HepG2 (cell line): ENCODE results near the gene KLHL28.

Experiments used
- TF ChIP-seq, protein P1 (sequence below): IDR thresholded peaks from 2 replicates; pipeline ENCODE4 v1.6.1; 2016; ENCODE audit warnings: low read depth, control low read depth
- TF ChIP-seq, protein P2 (sequence below): sonication (generic); IDR thresholded peaks from 2 replicates; pipeline ENCODE4 v1.6.1; 2016; ENCODE audit warnings: low read depth, borderline replicate concordance

DNA sequence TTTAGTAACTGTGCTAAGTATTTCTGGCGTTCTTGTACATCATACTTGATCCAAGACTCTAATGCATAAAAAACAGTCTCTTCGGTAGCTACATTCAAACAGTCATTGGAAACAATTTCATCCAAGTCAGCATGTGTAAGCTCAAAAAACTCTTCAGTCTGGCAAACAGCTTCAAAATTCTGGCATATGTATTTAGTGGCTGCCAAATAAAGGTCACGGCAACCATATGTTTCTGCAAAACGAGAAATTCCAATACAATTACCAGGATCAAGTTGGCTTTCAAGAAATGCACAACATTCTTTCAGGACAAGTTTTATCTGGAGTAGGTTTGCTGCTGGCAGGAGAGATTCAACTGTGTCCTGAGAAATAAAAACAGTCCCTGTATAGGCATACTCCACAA lies 16.5 kb downstream of the KLHL28 start:
- TF ChIP-seq, protein P1, sequence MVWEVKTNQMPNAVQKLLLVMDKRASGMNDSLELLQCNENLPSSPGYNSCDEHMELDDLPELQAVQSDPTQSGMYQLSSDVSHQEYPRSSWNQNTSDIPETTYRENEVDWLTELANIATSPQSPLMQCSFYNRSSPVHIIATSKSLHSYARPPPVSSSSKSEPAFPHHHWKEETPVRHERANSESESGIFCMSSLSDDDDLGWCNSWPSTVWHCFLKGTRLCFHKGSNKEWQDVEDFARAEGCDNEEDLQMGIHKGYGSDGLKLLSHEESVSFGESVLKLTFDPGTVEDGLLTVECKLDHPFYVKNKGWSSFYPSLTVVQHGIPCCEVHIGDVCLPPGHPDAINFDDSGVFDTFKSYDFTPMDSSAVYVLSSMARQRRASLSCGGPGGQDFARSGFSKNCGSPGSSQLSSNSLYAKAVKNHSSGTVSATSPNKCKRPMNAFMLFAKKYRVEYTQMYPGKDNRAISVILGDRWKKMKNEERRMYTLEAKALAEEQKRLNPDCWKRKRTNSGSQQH (CRISPR knock-in tag), result no peak
- TF ChIP-seq, protein P2, sequence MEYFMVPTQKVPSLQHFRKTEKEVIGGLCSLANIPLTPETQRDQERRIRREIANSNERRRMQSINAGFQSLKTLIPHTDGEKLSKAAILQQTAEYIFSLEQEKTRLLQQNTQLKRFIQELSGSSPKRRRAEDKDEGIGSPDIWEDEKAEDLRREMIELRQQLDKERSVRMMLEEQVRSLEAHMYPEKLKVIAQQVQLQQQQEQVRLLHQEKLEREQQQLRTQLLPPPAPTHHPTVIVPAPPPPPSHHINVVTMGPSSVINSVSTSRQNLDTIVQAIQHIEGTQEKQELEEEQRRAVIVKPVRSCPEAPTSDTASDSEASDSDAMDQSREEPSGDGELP, result no peak
